ENCODE data around the gene KCNN1. TPM values are rescaled to one million over a fixed set of nuclear protein-coding genes. Genes with fewer than 3 reads are reported as not detected.

KCNN1 gene
- total and polyA plus RNA-seq, 2 experiments from 2014 or later = 2.2 to 29.8 TPM

DNA sequence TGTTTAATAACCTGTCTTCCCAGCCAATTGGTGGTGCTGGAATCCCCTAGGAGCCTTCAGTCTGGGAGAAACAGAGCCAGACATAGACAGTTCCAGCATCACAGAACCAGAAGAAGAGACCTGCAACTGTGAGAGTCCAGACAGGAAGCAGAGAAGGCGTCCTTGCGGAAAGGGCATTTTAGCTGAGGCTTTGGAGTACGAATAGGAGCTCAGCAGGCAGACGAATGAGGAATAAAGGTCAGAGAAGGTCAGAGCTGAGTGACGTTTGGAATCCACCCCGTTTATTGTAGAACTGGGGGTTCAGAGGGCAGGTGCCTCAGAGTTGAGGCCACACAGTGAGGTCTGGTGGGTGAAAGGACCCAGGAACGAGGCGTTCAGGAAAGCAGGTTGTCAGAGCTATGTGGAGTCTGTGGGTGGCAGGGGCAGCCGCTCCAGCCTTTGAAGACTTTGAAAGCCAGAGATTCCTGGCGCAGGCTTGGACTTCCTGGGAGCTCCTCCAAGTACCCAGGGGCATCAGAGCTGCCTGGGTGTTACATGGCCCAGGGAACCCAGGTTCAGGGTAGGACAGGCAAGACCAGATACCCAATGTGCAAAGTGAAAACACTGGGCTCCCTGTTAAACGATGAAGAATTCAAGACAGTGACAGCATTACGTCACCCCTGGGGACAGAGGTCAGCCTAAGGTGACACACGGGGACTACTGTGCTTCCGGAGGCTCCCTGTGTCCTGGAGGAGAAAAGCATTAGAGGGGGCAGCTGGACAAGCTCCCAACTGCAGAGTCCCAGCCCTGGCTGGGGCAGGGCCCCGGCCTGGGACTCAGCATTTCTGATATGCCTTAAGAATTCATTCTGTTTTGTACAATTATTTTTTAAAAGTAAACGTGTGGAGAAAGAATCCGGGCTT lies 46.6 kb downstream of the KCNN1 start (continued):
- TF ChIP-seq, protein P1, sequence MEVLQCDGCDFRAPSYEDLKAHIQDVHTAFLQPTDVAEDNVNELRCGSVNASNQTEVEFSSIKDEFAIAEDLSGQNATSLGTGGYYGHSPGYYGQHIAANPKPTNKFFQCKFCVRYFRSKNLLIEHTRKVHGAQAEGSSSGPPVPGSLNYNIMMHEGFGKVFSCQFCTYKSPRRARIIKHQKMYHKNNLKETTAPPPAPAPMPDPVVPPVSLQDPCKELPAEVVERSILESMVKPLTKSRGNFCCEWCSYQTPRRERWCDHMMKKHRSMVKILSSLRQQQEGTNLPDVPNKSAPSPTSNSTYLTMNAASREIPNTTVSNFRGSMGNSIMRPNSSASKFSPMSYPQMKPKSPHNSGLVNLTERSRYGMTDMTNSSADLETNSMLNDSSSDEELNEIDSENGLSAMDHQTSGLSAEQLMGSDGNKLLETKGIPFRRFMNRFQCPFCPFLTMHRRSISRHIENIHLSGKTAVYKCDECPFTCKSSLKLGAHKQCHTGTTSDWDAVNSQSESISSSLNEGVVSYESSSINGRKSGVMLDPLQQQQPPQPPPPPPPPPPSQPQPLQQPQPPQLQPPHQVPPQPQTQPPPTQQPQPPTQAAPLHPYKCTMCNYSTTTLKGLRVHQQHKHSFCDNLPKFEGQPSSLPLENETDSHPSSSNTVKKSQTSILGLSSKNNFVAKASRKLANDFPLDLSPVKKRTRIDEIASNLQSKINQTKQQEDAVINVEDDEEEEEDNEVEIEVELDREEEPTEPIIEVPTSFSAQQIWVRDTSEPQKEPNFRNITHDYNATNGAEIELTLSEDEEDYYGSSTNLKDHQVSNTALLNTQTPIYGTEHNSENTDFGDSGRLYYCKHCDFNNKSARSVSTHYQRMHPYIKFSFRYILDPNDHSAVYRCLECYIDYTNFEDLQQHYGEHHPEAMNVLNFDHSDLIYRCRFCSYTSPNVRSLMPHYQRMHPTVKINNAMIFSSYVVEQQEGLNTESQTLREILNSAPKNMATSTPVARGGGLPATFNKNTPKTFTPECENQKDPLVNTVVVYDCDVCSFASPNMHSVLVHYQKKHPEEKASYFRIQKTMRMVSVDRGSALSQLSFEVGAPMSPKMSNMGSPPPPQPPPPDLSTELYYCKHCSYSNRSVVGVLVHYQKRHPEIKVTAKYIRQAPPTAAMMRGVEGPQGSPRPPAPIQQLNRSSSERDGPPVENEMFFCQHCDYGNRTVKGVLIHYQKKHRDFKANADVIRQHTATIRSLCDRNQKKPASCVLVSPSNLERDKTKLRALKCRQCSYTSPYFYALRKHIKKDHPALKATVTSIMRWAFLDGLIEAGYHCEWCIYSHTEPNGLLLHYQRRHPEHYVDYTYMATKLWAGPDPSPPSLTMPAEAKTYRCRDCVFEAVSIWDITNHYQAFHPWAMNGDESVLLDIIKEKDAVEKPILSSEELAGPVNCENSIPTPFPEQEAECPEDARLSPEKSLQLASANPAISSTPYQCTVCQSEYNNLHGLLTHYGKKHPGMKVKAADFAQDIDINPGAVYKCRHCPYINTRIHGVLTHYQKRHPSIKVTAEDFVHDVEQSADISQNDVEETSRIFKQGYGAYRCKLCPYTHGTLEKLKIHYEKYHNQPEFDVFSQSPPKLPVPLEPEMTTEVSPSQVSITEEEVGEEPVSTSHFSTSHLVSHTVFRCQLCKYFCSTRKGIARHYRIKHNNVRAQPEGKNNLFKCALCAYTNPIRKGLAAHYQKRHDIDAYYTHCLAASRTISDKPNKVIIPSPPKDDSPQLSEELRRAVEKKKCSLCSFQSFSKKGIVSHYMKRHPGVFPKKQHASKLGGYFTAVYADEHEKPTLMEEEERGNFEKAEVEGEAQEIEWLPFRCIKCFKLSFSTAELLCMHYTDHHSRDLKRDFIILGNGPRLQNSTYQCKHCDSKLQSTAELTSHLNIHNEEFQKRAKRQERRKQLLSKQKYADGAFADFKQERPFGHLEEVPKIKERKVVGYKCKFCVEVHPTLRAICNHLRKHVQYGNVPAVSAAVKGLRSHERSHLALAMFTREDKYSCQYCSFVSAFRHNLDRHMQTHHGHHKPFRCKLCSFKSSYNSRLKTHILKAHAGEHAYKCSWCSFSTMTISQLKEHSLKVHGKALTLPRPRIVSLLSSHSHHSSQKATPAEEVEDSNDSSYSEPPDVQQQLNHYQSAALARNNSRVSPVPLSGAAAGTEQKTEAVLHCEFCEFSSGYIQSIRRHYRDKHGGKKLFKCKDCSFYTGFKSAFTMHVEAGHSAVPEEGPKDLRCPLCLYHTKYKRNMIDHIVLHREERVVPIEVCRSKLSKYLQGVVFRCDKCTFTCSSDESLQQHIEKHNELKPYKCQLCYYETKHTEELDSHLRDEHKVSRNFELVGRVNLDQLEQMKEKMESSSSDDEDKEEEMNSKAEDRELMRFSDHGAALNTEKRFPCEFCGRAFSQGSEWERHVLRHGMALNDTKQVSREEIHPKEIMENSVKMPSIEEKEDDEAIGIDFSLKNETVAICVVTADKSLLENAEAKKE (CRISPR knock-in tag; IDR thresholded peaks at IDR 0.05) = no peak

DNA sequence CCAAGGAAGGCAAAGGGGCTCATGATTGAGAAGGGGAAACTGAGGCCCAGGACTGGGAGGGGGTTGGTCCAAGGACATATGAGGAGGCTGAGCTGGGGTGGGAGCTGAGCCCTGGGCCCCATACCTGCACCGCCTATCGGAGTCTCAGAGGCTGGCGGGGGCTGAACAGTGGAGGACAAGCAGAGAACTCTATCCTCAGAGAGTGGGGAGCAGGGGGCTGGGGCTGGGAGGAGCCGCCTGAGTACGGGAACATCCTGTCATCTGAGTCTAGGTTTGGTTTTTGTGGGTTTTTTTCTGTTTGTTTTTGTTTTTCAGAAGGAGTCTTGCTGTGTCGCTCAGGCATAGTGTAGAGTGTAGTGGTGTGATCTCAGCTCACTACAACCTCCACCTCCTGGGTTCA lies 47.3 kb downstream of the KCNN1 start:
- no peak overlapping the region for H3K27ac ChIP-seq (ENCODE audit: low read depth)
- ATAC-seq (no peak), DNase-seq (ENCODE audit: low spot score) (no peak)
- no peaks in the 10 kb centered on the region; the same call in 2 of the 3 replicates for H3K4me1 Mint-ChIP-seq
- H3F3A ChIP-seq (replicated peaks; ENCODE audit: low read depth) = no peaks in the 10 kb centered on the region
- H3K9me3 Mint-ChIP-seq = no peaks in the 10 kb centered on the region
- H3K4me2 ChIP-seq = no peak overlapping the region
- no peaks in the 10 kb centered on the region; the same call in 2 of the 3 replicates for H3K36me3 Mint-ChIP-seq (ENCODE audit: low read depth)
- no peak overlapping the region for H3K4me3 ChIP-seq
- H2AFZ ChIP-seq = no peak overlapping the region
- no peak overlapping the region for H3K27ac Mint-ChIP-seq
- peaks cover 5% of the 10 kb centered on the region for H3K27me3 Mint-ChIP-seq (ENCODE audit: insufficient read depth, low read depth, poor library complexity)
- H3K9me2 ChIP-seq (ENCODE audit: insufficient read depth) = no peaks in the 10 kb centered on the region
- no peak overlapping the region for H3K4me3 Mint-ChIP-seq
- H4K20me1 ChIP-seq (replicated peaks; ENCODE audit: insufficient read depth) = no peaks in the 10 kb centered on the region
- H3K27me3 ChIP-seq (ENCODE audit: insufficient read depth) = no peaks in the 10 kb centered on the region
- H3K79me2 ChIP-seq (replicated peaks; ENCODE audit: insufficient read depth) = no peaks in the 10 kb centered on the region
- no peaks in the 10 kb centered on the region for H3K36me3 ChIP-seq (ENCODE audit: insufficient read depth)
- H3K4me1 ChIP-seq (ENCODE audit: insufficient read depth) = no peaks in the 10 kb centered on the region
- TF ChIP-seq, protein P2, sequence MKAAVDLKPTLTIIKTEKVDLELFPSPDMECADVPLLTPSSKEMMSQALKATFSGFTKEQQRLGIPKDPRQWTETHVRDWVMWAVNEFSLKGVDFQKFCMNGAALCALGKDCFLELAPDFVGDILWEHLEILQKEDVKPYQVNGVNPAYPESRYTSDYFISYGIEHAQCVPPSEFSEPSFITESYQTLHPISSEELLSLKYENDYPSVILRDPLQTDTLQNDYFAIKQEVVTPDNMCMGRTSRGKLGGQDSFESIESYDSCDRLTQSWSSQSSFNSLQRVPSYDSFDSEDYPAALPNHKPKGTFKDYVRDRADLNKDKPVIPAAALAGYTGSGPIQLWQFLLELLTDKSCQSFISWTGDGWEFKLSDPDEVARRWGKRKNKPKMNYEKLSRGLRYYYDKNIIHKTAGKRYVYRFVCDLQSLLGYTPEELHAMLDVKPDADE (IDR thresholded peaks at IDR 0.05) = no peak
- TF ChIP-seq JUNB (IDR thresholded peaks at IDR 0.05; ENCODE audit: unreplicated experiment) (no peak), EZH2 (IDR thresholded peaks at IDR 0.05; ENCODE audit: low read depth, unreplicated experiment) (no peak), CREB1 (CRISPR knock-in tag; IDR thresholded peaks at IDR 0.05; ENCODE audit: low read depth) (no peak), ZNF114 (CRISPR knock-in tag; IDR thresholded peaks at IDR 0.05) (no peak), POLR2AphosphoS5 (IDR thresholded peaks at IDR 0.05; ENCODE audit: low read depth) (no peak)
- TF ChIP-seq, protein P1 (CRISPR knock-in tag; IDR thresholded peaks at IDR 0.05) = no peak
